ENCODE measurements around the gene PPP2R2B. TPM values are rescaled to one million over a fixed set of nuclear protein-coding genes. Genes with fewer than 3 reads are reported as not detected.

Gene PPP2R2B
- polyA plus RNA-seq, 2 of the 4 experiments (the other 2 are of a cell fraction), result not detected

- Histone ChIP-seq H3K4me1 (no peaks in the 10 kb centered on the region), H3K4me2 (no peak overlapping the region), H3K9me3 (no peaks in the 10 kb centered on the region), H3K27ac (no peak overlapping the region), H3K4me3 (no peak overlapping the region)
- ATAC-seq (no peak), DNase-seq (ENCODE audit: low read depth in 1 of 2, low spot score in 1 of 2) (no peak), FAIRE-seq (no peak)
- CTCF ChIA-PET, result interaction anchor here (0.6 to 0.8 kb wide), 3 partner anchors 17 to 60 kb away, joined by 3 to 4 read pairs (median 3); no protein-coding TSS in a partner anchor
- 1% methylated on average over 4 of the region's 4 CpGs for WGBS (ENCODE audit: missing lambda C conversion rate)
- TF ChIP-seq MAZ (IDR thresholded peaks at IDR 0.05; ENCODE audit: borderline replicate concordance, low read depth, low read length), result no peak
- no peak for TF ChIP-seq FOXS1 (CRISPR knock-in tag; IDR thresholded peaks at IDR 0.05)
- no peak for TF ChIP-seq CTCF (IDR thresholded peaks at IDR 0.05)
- TF ChIP-seq CBX8 (IDR thresholded peaks at IDR 0.05), result no peak
- TF ChIP-seq TP53 (CRISPR knock-in tag; IDR thresholded peaks at IDR 0.05), result no peak
- POLR2A ChIA-PET, result no interaction called here
These were observed 42.7 kb upstream of the PPP2R2B start for GRCh38 chr5:146921225-146921624.

- no peaks in the 10 kb centered on the region for H3K4me1 ChIP-seq
- TF ChIP-seq ESRRA (IDR thresholded peaks at IDR 0.05; ENCODE audit: borderline replicate concordance, low read length), result no peak
- TF ChIP-seq CTCF (IDR thresholded peaks at IDR 0.05), result no peak
- TF ChIP-seq JUNB (IDR thresholded peaks at IDR 0.05), result no peak
- TF ChIP-seq NPAS2 (CRISPR knock-in tag; IDR thresholded peaks at IDR 0.05; ENCODE audit: borderline replicate concordance), result no peak
- TF ChIP-seq RFX5 (IDR thresholded peaks at IDR 0.05), result no peak
- TF ChIP-seq MAZ (IDR thresholded peaks at IDR 0.05; ENCODE audit: borderline replicate concordance, low read depth, low read length), result no peak
- TF ChIP-seq EP300 (IDR thresholded peaks at IDR 0.05), result no peak
- TF ChIP-seq ATOH8 (CRISPR knock-in tag; IDR thresholded peaks at IDR 0.05; ENCODE audit: low read depth), result no peak
- TF ChIP-seq ZFP36 (IDR thresholded peaks at IDR 0.05; ENCODE audit: borderline replicate concordance, partially characterized antibody), result no peak
- no peak for TF ChIP-seq RCOR1 (IDR thresholded peaks at IDR 0.05; ENCODE audit: low read depth, low read length)
- no peak for TF ChIP-seq HOXB5 (CRISPR knock-in tag; IDR thresholded peaks at IDR 0.05)
- TF ChIP-seq FOSL2 (IDR thresholded peaks at IDR 0.05), result no peak
- no peak for TF ChIP-seq FOSL2 (CRISPR knock-in tag; IDR thresholded peaks at IDR 0.05)
- no peak for TF ChIP-seq MAX (IDR thresholded peaks at IDR 0.05)
- no peak for TF ChIP-seq USF2 (IDR thresholded peaks at IDR 0.05)
- TF ChIP-seq TFCP2L1 (CRISPR knock-in tag; IDR thresholded peaks at IDR 0.05), result no peak
- no peak for TF ChIP-seq HMGXB4 (CRISPR knock-in tag; IDR thresholded peaks at IDR 0.05; ENCODE audit: borderline replicate concordance)
- no peak for TF ChIP-seq EHF (CRISPR knock-in tag; IDR thresholded peaks at IDR 0.05)
- DNase-seq (ENCODE audit: low read depth in 1 of 2, low spot score in 1 of 2) (no peak), ATAC-seq (no peak), FAIRE-seq (no peak)
- ChIA-PET CTCF (interaction anchor here (0.8 kb wide), 1 partner anchor 39 kb away, joined by 3 read pairs; no protein-coding TSS in a partner anchor), POLR2A (no interaction called here)
- 0% methylated on average over 7 of the region's 7 CpGs for WGBS (ENCODE audit: missing lambda C conversion rate)
- H3K9me3 ChIP-seq, result no peaks in the 10 kb centered on the region
- H3K27ac ChIP-seq, result no peak overlapping the region
- H3K4me2 ChIP-seq, result no peak overlapping the region
- H3K4me3 ChIP-seq, result no peak overlapping the region
These were observed 41.9 kb upstream of the PPP2R2B start for GRCh38 chr5:146920351-146920881.
